GM18502 (cell line): ENCODE data around the gene CCDC34.
"Not testable (repeated sequence)": the region's sequence is repeated elsewhere in the genome, so short reads cannot be mapped to it uniquely, and the experiment has no call there.

ENCODE experiments used
- ATAC-seq: cut with Tn5 transposase; IDR thresholded peaks from one replicate; pipeline ENCODE4 v1.9.1; 2021; ENCODE audit warnings: mild to moderate bottlenecking; ENCODE audit not compliant: unreplicated experiment, poor library complexity

Gene CCDC34

GRCh38 chr11:27329867-27330632 is 33.0 kb downstream of the CCDC34 start:
- ATAC-seq = no peak

GRCh38 chr11:27328614-27329013 is 34.4 kb downstream of the CCDC34 start:
- no peak for ATAC-seq

GRCh38 chr11:27327064-27327463 is 36.0 kb downstream of the CCDC34 start:
- not testable (repeated sequence) for ATAC-seq

- ATAC-seq = not testable (repeated sequence)
Observed at GRCh38 chr11:27322196-27322595, 40.8 kb downstream of the CCDC34 start.

- ATAC-seq = not testable (repeated sequence)
Observed at GRCh38 chr11:27321340-27321739, 41.7 kb downstream of the CCDC34 start.

- ATAC-seq = peak; percentile 100
Observed at GRCh38 chr11:27319072-27319471, 43.9 kb downstream of the CCDC34 start.

GRCh38 chr11:27317751-27318150 is 45.3 kb downstream of the CCDC34 start:
- no peak for ATAC-seq

- no peak for ATAC-seq
Observed at GRCh38 chr11:27315836-27316235, 47.2 kb downstream of the CCDC34 start.

- no peak for ATAC-seq
Observed at GRCh38 chr11:27313157-27313821, 49.7 kb downstream of the CCDC34 start.

- no peak for ATAC-seq
Observed at GRCh38 chr11:27312110-27312509, 50.9 kb downstream of the CCDC34 start.

- no peak for ATAC-seq
Observed at GRCh38 chr11:27310707-27311106, 52.3 kb downstream of the CCDC34 start.

- no peak for ATAC-seq
Observed at GRCh38 chr11:27310182-27310581, 52.8 kb downstream of the CCDC34 start.

- ATAC-seq = no peak
Observed at GRCh38 chr11:27309046-27309445, 54.0 kb downstream of the CCDC34 start.

GRCh38 chr11:27307232-27307631 is 55.8 kb downstream of the CCDC34 start:
- ATAC-seq = no peak

GRCh38 chr11:27305751-27306150 is 57.3 kb downstream of the CCDC34 start:
- no peak for ATAC-seq

- ATAC-seq = no peak
Observed at GRCh38 chr11:27304514-27304913, 58.5 kb downstream of the CCDC34 start.

GRCh38 chr11:27303903-27304302 is 59.1 kb downstream of the CCDC34 start:
- no peak for ATAC-seq

GRCh38 chr11:27300974-27301373 is 62.0 kb downstream of the CCDC34 start:
- no peak for ATAC-seq

- no peak for ATAC-seq
Observed at GRCh38 chr11:27297616-27298015, 65.4 kb downstream of the CCDC34 start.

GRCh38 chr11:27296497-27296896 is 66.5 kb downstream of the CCDC34 start:
- ATAC-seq = peak; percentile 81

- ATAC-seq = no peak
Observed at GRCh38 chr11:27295928-27296327, 67.1 kb downstream of the CCDC34 start.

- no peak for ATAC-seq
Observed at GRCh38 chr11:27294654-27295053, 68.4 kb downstream of the CCDC34 start.
